CD4-positive, alpha-beta T cell (primary cell): ENCODE data around the gene GPR42. TPM values are rescaled to one million over a fixed set of nuclear protein-coding genes. Genes with fewer than 3 reads are reported as not detected.

ENCODE experiments used
- ATAC-seq: fragments of 200-7000 bp; cut with Tn5 transposase; one replicate; pipeline ENCODE4 v1.10.0; 2022; ENCODE audit warnings: mild to moderate bottlenecking; ENCODE audit not compliant: poor library complexity
- CTCF ChIA-PET: fragments of 350-600 bp; sonication (Branson Sonifier 250); formaldehyde crosslinking; loops from one replicate; lab custom pipeline; 2021; ENCODE audit warnings: antibody characterized with exemption, inconsistent platforms; lab: Charles Lee
- POLR2A ChIA-PET: fragments of 350-600 bp; sonication (Branson Sonifier 250); formaldehyde crosslinking; loops from one replicate; lab custom pipeline; 2021; ENCODE audit warnings: antibody characterized with exemption, inconsistent platforms; lab: Charles Lee
- DNase-seq, 14 experiments: peaks; one replicate each; pipeline ENCODE4 v3.0.0-alpha.2; 2013 to 2020; ENCODE audit warnings: mixed read lengths in 2 of 14
- H3K27ac ChIP-seq, 2 donors: one replicate each; pipeline versions ENCODE4 v1.5.1 to v1.7.0; 2013; ENCODE audit warnings: low read length in 2 of 2, low read depth in 1 of 2, mild to moderate bottlenecking in 1 of 2
- H3K27me3 ChIP-seq, 2 experiments: 1 replicate in 1 of 2; 2 replicates in 1 of 2; pipeline versions ENCODE4 v1.6.1 to v1.7.0; 2013; ENCODE audit warnings: low read length in 2 of 2, control low read depth in 1 of 2, mild to moderate bottlenecking in 1 of 2, moderate library complexity in 1 of 2; ENCODE audit not compliant: insufficient read depth in 2 of 2, control insufficient read depth in 1 of 2
- H3K36me3 ChIP-seq: one replicate; pipeline ENCODE4 v1.6.1; 2013; ENCODE audit warnings: low read length, control low read depth; ENCODE audit not compliant: insufficient read depth
- H3K4me1 ChIP-seq: one replicate; pipeline ENCODE4 v1.6.1; 2013; ENCODE audit warnings: low read length, control low read depth; ENCODE audit not compliant: insufficient read depth
- H3K4me3 ChIP-seq: one replicate; pipeline ENCODE4 v1.5.1; 2013; ENCODE audit warnings: mild to moderate bottlenecking, low read length, moderate library complexity
- H3K9me3 ChIP-seq, 2 experiments: 1 replicate in 1 of 2; 2 replicates in 1 of 2; pipeline versions ENCODE4 v1.6.1 to v1.7.0; 2013; ENCODE audit warnings: low read length in 2 of 2, mild to moderate bottlenecking in 2 of 2, control low read depth in 1 of 2, moderate library complexity in 1 of 2; ENCODE audit not compliant: control insufficient read depth in 1 of 2, insufficient read depth in 1 of 2
- H3K27ac Mint-ChIP-seq: one replicate; pipeline ENCODE4 v1.8.0; 2020; ENCODE audit warnings: mixed read lengths
- H3K27me3 Mint-ChIP-seq: one replicate; pipeline ENCODE4 v1.8.0; 2021; ENCODE audit warnings: mixed read lengths
- H3K36me3 Mint-ChIP-seq: one replicate; pipeline ENCODE4 v1.8.0; 2021; ENCODE audit warnings: low read depth, mixed read lengths
- H3K4me1 Mint-ChIP-seq: one replicate; pipeline ENCODE4 v1.8.0; 2021; ENCODE audit warnings: low read depth, mixed read lengths
- H3K4me3 Mint-ChIP-seq: one replicate; pipeline ENCODE4 v1.8.0; 2020; ENCODE audit warnings: mild to moderate bottlenecking, mixed read lengths
- H3K9me3 Mint-ChIP-seq: one replicate; pipeline ENCODE4 v1.8.0; 2020; ENCODE audit warnings: mixed read lengths
- intact Hi-C, 2 experiments: fragments of 100-400 bp; cut with DNase I in 1 of 2; cut with micrococcal nuclease in 1 of 2; formaldehyde crosslinking; loops; one replicate each; pipeline versions ENCODE4 v1.15.1 to v1.9.0; 2023 to 2025; cut with DNase I, micrococcal nuclease
- total RNA-seq, 174 experiments: library from RNA in 2 of 174; stranded (reverse) in 2 of 174; gene quantifications; one replicate each; pipeline ENCODE4 v1.2.3 and lab custom pipeline; 2021 to 2026
- TF ChIP-seq, protein P1 (sequence below): fragments of 200-600 bp; IDR thresholded peaks from one replicate; pipeline ENCODE4 v1.8.0; 2022; ENCODE audit warnings: antibody characterized with exemption, mild to moderate bottlenecking

Gene GPR42
- total RNA-seq, 2 experiments from 2014 or later, result 0.14 TPM; not detected in 1

DNA sequence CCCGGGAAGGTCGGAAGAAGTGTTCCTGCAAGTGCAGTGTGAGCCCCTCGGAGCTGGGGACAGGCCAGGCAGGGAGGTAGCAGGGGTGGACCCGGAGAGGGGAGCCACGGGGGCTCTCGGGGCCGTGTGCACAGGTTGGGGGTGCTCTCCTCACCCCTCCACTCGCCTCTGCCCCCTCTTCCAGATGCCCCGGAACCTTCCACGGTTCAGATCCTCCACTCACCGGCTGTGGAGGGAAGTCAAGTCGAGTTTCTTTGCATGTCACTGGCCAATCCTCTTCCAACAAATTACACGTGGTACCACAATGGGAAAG is 32.9 kb upstream of the GPR42 start:
- Mint-ChIP-seq H3K36me3 (no peaks in the 10 kb centered on the region), H3K4me1 (peaks cover 3% of the 10 kb centered on the region), H3K27ac (no peak overlapping the region), H3K27me3 (peaks cover 4% of the 10 kb centered on the region), H3K4me3 (no peak overlapping the region), H3K9me3 (no peaks in the 10 kb centered on the region)
- Histone ChIP-seq H3K4me1 (peaks cover 6% of the 10 kb centered on the region), H3K4me3 (no peak overlapping the region), H3K36me3 (no peaks in the 10 kb centered on the region), H3K27me3 (no peaks in the 10 kb centered on the region), H3K27ac (no peak overlapping the region), H3K9me3 (no peaks in the 10 kb centered on the region)
- intact Hi-C loops, result no loop called here
- ChIA-PET CTCF (no interaction called here), POLR2A (no interaction called here)
- DNase-seq, result no peak
- ATAC-seq, result no peak
- TF ChIP-seq, protein P1, sequence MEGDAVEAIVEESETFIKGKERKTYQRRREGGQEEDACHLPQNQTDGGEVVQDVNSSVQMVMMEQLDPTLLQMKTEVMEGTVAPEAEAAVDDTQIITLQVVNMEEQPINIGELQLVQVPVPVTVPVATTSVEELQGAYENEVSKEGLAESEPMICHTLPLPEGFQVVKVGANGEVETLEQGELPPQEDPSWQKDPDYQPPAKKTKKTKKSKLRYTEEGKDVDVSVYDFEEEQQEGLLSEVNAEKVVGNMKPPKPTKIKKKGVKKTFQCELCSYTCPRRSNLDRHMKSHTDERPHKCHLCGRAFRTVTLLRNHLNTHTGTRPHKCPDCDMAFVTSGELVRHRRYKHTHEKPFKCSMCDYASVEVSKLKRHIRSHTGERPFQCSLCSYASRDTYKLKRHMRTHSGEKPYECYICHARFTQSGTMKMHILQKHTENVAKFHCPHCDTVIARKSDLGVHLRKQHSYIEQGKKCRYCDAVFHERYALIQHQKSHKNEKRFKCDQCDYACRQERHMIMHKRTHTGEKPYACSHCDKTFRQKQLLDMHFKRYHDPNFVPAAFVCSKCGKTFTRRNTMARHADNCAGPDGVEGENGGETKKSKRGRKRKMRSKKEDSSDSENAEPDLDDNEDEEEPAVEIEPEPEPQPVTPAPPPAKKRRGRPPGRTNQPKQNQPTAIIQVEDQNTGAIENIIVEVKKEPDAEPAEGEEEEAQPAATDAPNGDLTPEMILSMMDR, result no peak

DNA sequence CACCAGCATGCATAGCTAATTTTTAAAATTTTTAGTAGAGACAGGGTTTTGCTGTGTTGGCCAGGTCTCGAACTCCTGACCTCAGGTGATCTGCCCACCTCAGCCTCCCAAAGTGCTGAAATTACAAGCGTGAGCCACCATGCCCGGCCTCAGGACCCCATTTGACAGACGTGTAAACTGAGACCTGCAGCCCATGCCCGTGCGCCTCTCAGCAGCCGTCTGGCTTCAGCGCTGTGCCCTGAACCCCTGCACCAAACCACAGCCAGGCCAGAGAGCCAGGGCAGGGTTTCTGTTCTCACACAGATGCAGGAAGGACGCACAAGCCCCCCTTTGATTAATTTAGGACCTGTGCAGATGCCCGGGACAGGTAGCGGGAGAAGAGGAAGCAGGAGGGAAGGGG is 30.4 kb upstream of the GPR42 start:
- no peaks in the 10 kb centered on the region for H3K4me1 ChIP-seq
- intact Hi-C loops, result no loop called here
- H3K27ac Mint-ChIP-seq, result no peak overlapping the region

DNA sequence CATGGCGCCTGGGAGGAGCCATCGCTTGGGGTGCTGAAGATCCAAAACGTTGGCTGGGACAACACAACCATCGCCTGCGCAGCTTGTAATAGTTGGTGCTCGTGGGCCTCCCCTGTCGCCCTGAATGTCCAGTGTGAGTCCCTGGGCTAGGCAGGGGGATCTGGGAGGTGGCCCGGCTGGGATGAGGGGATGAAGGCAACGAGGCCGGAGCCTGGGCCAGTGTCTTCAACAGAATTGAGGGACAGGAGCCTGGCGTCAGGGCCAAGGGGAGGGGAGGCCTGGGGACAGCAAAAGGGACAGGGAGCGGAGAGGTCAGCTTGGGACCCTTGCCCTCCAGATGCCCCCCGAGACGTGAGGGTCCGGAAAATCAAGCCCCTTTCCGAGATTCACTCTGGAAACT is 29.9 kb upstream of the GPR42 start:
- Histone ChIP-seq H3K36me3 (no peaks in the 10 kb centered on the region), H3K9me3 (no peaks in the 10 kb centered on the region), H3K27ac (no peak overlapping the region), H3K4me1 (peaks cover 4% of the 10 kb centered on the region), H3K27me3 (peaks cover 0 to 2% of the 10 kb centered on the region in 2 experiments), H3K4me3 (no peak overlapping the region)
- Mint-ChIP-seq H3K4me3 (no peak overlapping the region), H3K4me1 (peaks cover 5% of the 10 kb centered on the region), H3K27me3 (no peaks in the 10 kb centered on the region), H3K27ac (no peak overlapping the region), H3K36me3 (no peaks in the 10 kb centered on the region), H3K9me3 (no peaks in the 10 kb centered on the region)
- TF ChIP-seq, protein P1, result no peak
- intact Hi-C loops, result no loop called here
- POLR2A ChIA-PET, result no interaction called here
- CTCF ChIA-PET, result no interaction called here
- no peak for ATAC-seq
- DNase-seq, result no peak

More for the DNA sequence above, 30.4 kb upstream of the GPR42 start:
- H3K36me3 Mint-ChIP-seq, result no peaks in the 10 kb centered on the region
- H3K27me3 ChIP-seq, result no peaks in the 10 kb centered on the region
- POLR2A ChIA-PET, result no interaction called here
- CTCF ChIA-PET, result no interaction called here
- no peaks in the 10 kb centered on the region for H3K36me3 ChIP-seq
- no peaks in the 10 kb centered on the region for H3K9me3 Mint-ChIP-seq
- H3K27me3 Mint-ChIP-seq, result no peaks in the 10 kb centered on the region
- TF ChIP-seq, protein P1, result no peak
- H3K4me1 Mint-ChIP-seq, result no peaks in the 10 kb centered on the region
- ATAC-seq (no peak), DNase-seq (no peak)
- no peak overlapping the region for H3K4me3 Mint-ChIP-seq
- H3K9me3 ChIP-seq, result no peaks in the 10 kb centered on the region
- no peak overlapping the region for H3K27ac ChIP-seq
- no peak overlapping the region for H3K4me3 ChIP-seq
